GM18951 (cell line): ENCODE results near the gene SDK1.

ENCODE experiments used
- POLR2A ChIP-seq: IDR thresholded peaks from 4 replicates; pipeline ENCODE4 v1.6.1; 2011; ENCODE audit warnings: mild to moderate bottlenecking; ENCODE audit not compliant: insufficient read length, insufficient read depth; ENCODE audit errors: extremely low read depth
- in situ Hi-C: fragments of 300-500 bp; cut with MboI; formaldehyde crosslinking; loops from one replicate; pipeline ENCODE4 v1.12.0; 2022; ENCODE audit warnings: low sequenced_read_pairs, mixed read lengths, inconsistent platforms; ENCODE audit not compliant: unreplicated experiment

SDK1 gene

GRCh38 chr7:3887096-3887690, 586.1 kb downstream of the SDK1 start:
- in situ Hi-C loops: loop anchor here (25.0 kb wide), 1 partner anchor 575 kb away; the partner anchor contains the start of gene SDK1

GRCh38 chr7:3888096-3888495, 587.0 kb downstream of the SDK1 start:
- TF ChIP-seq POLR2A: no peak
- in situ Hi-C loops: loop anchor here (25.0 kb wide), 1 partner anchor 576 kb away; the partner anchor contains the start of gene SDK1

More at GRCh38 chr7:3887096-3887690, 586.1 kb downstream of the SDK1 start:
- no peak for TF ChIP-seq POLR2A

GRCh38 chr7:3892157-3892556, 591.1 kb downstream of the SDK1 start:
- no peak for TF ChIP-seq POLR2A
- in situ Hi-C loops: loop anchor here (25.0 kb wide), 1 partner anchor 580 kb away; the partner anchor contains the start of gene SDK1

- in situ Hi-C loops: loop anchor here (25.0 kb wide), 1 partner anchor 580 kb away; the partner anchor contains the start of gene SDK1
- TF ChIP-seq POLR2A: no peak
These were observed 591.6 kb downstream of the SDK1 start for GRCh38 chr7:3892686-3893085.

- in situ Hi-C loops: loop anchor here (25.0 kb wide), 1 partner anchor 581 kb away; the partner anchor contains the start of gene SDK1
- no peak for TF ChIP-seq POLR2A
These were observed 592.2 kb downstream of the SDK1 start for GRCh38 chr7:3893151-3893788.

- no peak for TF ChIP-seq POLR2A
- in situ Hi-C loops: loop anchor here (25.0 kb wide), 1 partner anchor 581 kb away; the partner anchor contains the start of gene SDK1
These were observed 592.7 kb downstream of the SDK1 start for GRCh38 chr7:3893789-3894153.

- no peak for TF ChIP-seq POLR2A
- in situ Hi-C loops: loop anchor here (25.0 kb wide), 1 partner anchor 583 kb away; the partner anchor contains the start of gene SDK1
These were observed 594.5 kb downstream of the SDK1 start for GRCh38 chr7:3895341-3896116.

- in situ Hi-C loops: loop anchor here (25.0 kb wide), 1 partner anchor 584 kb away; the partner anchor contains the start of gene SDK1
- no peak for TF ChIP-seq POLR2A
These were observed 595.2 kb downstream of the SDK1 start for GRCh38 chr7:3896169-3896765.

GRCh38 chr7:3897430-3898372, 596.6 kb downstream of the SDK1 start:
- TF ChIP-seq POLR2A: no peak
- in situ Hi-C loops: loop anchor here (25.0 kb wide), 1 partner anchor 585 kb away; the partner anchor contains the start of gene SDK1

- no peak for TF ChIP-seq POLR2A
- in situ Hi-C loops: loop anchor here (25.0 kb wide), 1 partner anchor 587 kb away; the partner anchor contains the start of gene SDK1
These were observed 598.5 kb downstream of the SDK1 start for GRCh38 chr7:3899559-3899991.

GRCh38 chr7:3908153-3908552, 607.1 kb downstream of the SDK1 start:
- in situ Hi-C loops: no loop called here
- no peak for TF ChIP-seq POLR2A

GRCh38 chr7:3909128-3909527, 608.1 kb downstream of the SDK1 start:
- in situ Hi-C loops: no loop called here
- TF ChIP-seq POLR2A: no peak
